Vagina (tissue), 2 donors: ENCODE data around the gene HDAC7.

Experiments
- POLR2A ChIP-seq, 2 donors: fragments of 450-650 bp; IDR thresholded peaks; one replicate each; pipeline ENCODE4 v1.6.1; 2017; ENCODE audit warnings: antibody characterized with exemption in 2 of 2, mild to moderate bottlenecking in 2 of 2, moderate library complexity in 2 of 2
- POLR2AphosphoS5 ChIP-seq, 2 donors: sonication (generic); formaldehyde crosslinking; IDR thresholded peaks; one replicate each; pipeline ENCODE4 v1.9.0; 2017; ENCODE audit warnings: antibody characterized with exemption in 2 of 2, mild to moderate bottlenecking in 2 of 2, low read depth in 1 of 2; ENCODE audit not compliant: insufficient read depth in 1 of 2
- TF ChIP-seq, protein P1 (sequence below), 3 experiments: fragments of 450-650 bp in 2 of 3; fragments of 200-600 bp in 1 of 3; sonication (generic) in 1 of 3; IDR thresholded peaks; one replicate each; pipeline ENCODE4 v1.5.1; 2017 to 2019; ENCODE audit warnings: antibody characterized with exemption in 3 of 3, mild to moderate bottlenecking in 2 of 3, moderate library complexity in 2 of 3

DNA sequence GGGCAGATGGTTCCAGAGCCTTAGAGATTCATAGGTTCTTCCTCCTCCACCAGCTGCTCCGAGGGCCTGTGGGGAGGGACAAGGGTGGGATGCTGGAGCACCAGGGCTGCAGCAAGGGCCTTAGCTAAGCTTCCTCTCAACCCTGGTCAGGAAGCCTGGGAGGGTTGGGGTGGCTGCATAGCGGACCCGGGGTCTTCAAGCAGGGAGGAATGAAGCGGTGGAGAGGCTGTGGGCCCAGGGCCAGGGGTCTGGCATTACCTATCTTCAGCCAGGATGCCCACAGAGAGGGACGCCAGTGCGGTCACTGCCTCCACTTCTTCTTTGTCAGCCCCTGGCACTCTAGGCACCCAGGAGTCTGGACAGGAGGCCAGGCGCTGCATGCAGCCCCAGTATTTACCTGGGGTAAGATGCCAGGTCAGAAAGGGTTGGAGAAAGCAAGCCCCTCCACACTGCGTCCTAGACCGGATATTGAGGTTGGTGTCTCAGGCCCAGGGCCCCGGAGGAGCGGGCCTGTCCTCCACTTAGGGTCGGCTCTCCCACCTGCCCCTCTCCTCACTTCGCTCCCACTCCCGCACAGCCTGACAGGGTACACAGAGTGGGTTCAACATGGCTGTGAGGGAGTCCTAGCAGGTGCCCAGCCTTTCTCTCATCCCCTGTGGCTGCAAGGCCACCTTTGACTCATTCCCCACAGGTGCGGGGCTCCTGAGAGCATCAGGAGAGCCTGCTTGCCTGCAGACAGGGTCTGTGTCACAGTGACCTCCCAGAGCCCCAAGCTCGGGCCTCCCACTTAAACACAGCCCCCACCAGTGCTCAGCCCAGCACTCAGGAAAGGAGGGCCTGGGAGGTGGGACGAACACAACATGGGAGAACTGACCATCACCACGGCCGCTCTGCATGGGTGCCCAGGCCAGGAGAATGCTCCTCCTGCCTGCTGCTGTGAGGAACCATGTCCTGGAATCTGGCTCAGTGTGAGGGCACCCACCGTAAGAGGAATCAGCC lies 35.6 kb downstream of the HDAC7 start:
- no peak for TF ChIP-seq POLR2A (IDR thresholded peaks at IDR 0.05)
- TF ChIP-seq, protein P1, sequence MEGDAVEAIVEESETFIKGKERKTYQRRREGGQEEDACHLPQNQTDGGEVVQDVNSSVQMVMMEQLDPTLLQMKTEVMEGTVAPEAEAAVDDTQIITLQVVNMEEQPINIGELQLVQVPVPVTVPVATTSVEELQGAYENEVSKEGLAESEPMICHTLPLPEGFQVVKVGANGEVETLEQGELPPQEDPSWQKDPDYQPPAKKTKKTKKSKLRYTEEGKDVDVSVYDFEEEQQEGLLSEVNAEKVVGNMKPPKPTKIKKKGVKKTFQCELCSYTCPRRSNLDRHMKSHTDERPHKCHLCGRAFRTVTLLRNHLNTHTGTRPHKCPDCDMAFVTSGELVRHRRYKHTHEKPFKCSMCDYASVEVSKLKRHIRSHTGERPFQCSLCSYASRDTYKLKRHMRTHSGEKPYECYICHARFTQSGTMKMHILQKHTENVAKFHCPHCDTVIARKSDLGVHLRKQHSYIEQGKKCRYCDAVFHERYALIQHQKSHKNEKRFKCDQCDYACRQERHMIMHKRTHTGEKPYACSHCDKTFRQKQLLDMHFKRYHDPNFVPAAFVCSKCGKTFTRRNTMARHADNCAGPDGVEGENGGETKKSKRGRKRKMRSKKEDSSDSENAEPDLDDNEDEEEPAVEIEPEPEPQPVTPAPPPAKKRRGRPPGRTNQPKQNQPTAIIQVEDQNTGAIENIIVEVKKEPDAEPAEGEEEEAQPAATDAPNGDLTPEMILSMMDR (IDR thresholded peaks at IDR 0.05), result no peak
- no peak for TF ChIP-seq POLR2AphosphoS5 (IDR thresholded peaks at IDR 0.05; ENCODE audit: insufficient read depth in 1 of 2, low read depth in 1 of 2)
